HepG2 (cell line): ENCODE data around the gene SEMA3E.

Experiments
- ARNT ChIP-seq: fragments of 450-650 bp; IDR thresholded peaks from 2 replicates; pipeline ENCODE4 v1.6.1; 2017
- GABPA ChIP-seq, 2 experiments: IDR thresholded peaks; 2 replicates each; pipeline ENCODE4 v1.6.1; 2011 to 2016; ENCODE audit warnings: low read depth in 2 of 2, low read length in 1 of 2, missing biosample characterization in 1 of 2, missing genetic modification characterization in 1 of 2
- NPAS2 ChIP-seq: sonication (generic); formaldehyde crosslinking; IDR thresholded peaks from 2 replicates; pipeline ENCODE4 v1.8.0; 2022; ENCODE audit warnings: mild to moderate bottlenecking, missing genetic modification reagents, borderline replicate concordance
- SKI ChIP-seq: fragments of 450-650 bp; IDR thresholded peaks from one replicate; pipeline ENCODE4 v1.6.1; 2018; ENCODE audit warnings: mild to moderate bottlenecking; ENCODE audit not compliant: partially characterized antibody
- ZNF674 ChIP-seq: sonication (generic); formaldehyde crosslinking; IDR thresholded peaks from 2 replicates; pipeline ENCODE4 v1.5.0; 2020; ENCODE audit warnings: low read depth, mild to moderate bottlenecking, missing genetic modification reagents
- TF ChIP-seq, protein P1 (sequence below): IDR thresholded peaks from 2 replicates; pipeline ENCODE4 v1.6.1; 2016; ENCODE audit warnings: low read depth, borderline replicate concordance
- TF ChIP-seq, protein P2 (sequence below): sonication (generic); formaldehyde crosslinking; IDR thresholded peaks from 2 replicates; pipeline ENCODE4 v1.5.0; 2020; ENCODE audit warnings: mild to moderate bottlenecking, missing genetic modification reagents, moderate library complexity

DNA sequence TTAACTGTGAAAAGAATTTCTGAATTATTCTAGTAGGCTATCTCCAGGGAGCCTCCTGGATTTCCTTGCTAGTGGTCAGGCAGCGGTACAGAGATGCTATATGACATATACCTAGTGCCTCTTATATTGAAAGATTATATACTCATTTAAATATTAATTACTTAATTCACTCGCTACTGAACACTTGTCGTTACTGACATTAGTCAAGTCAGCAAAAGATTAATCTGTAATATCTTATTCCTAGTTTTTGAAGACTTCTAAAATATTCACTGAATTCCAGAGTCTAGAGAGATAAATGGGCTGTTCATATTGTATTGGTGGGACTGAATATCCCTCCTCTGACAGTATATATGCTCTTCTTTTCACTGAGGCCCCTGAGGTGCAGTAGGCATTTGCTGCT lies 2.9 kb downstream of the SEMA3E start:
- TF ChIP-seq, protein P1, sequence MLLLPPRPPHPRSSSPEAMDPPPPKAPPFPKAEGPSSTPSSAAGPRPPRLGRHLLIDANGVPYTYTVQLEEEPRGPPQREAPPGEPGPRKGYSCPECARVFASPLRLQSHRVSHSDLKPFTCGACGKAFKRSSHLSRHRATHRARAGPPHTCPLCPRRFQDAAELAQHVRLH (CRISPR knock-in tag): no peak
- TF ChIP-seq, protein P2, sequence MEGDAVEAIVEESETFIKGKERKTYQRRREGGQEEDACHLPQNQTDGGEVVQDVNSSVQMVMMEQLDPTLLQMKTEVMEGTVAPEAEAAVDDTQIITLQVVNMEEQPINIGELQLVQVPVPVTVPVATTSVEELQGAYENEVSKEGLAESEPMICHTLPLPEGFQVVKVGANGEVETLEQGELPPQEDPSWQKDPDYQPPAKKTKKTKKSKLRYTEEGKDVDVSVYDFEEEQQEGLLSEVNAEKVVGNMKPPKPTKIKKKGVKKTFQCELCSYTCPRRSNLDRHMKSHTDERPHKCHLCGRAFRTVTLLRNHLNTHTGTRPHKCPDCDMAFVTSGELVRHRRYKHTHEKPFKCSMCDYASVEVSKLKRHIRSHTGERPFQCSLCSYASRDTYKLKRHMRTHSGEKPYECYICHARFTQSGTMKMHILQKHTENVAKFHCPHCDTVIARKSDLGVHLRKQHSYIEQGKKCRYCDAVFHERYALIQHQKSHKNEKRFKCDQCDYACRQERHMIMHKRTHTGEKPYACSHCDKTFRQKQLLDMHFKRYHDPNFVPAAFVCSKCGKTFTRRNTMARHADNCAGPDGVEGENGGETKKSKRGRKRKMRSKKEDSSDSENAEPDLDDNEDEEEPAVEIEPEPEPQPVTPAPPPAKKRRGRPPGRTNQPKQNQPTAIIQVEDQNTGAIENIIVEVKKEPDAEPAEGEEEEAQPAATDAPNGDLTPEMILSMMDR (CRISPR knock-in tag): no peak
- TF ChIP-seq ZNF674 (no peak), NPAS2 (CRISPR knock-in tag) (no peak), SKI (no peak), GABPA (IDR thresholded peaks at IDR 0.05; ENCODE audit: low read depth, low read length) (no peak), GABPA (CRISPR knock-in tag; IDR thresholded peaks at IDR 0.05; ENCODE audit: low read depth) (no peak), ARNT (no peak)
